Common myeloid progenitor, CD34-positive (primary cell): Measurements from ENCODE around the gene RIMS3.
A peak's percentile ranks its signal among the peaks of the same experiment; 100 is the strongest.
"Not testable (repeated sequence)": the region's sequence is repeated elsewhere in the genome, so short reads cannot be mapped to it uniquely, and the experiment has no call there.

Source experiments
- CTCF ChIA-PET: fragments of 350-600 bp; sonication (Branson Sonifier 250); formaldehyde crosslinking; loops from one replicate; lab custom pipeline; 2021; ENCODE audit warnings: antibody characterized with exemption; lab: Charles Lee
- POLR2A ChIA-PET: fragments of 350-600 bp; sonication (Branson Sonifier 250); formaldehyde crosslinking; loops from one replicate; lab custom pipeline; 2021; ENCODE audit warnings: antibody characterized with exemption; lab: Charles Lee
- DNase-seq, 3 donors: peaks; one replicate each; pipeline versions ENCODE4 v3.0.0 to v3.0.0-alpha.2; 2013
- H3K27ac ChIP-seq, 2 experiments: 1 replicate in 1 of 2; 2 replicates in 1 of 2; pipeline ENCODE4 v1.7.0; 2013; ENCODE audit warnings: inconsistent platforms in 2 of 2, low read length in 2 of 2, mild to moderate bottlenecking in 2 of 2, low read depth in 1 of 2, moderate library complexity in 1 of 2; ENCODE audit not compliant: severe bottlenecking in 2 of 2, insufficient read depth in 1 of 2, poor library complexity in 1 of 2
- H3K27me3 ChIP-seq, 5 experiments: replicated peaks in 2 of 5; 1 replicate in 3 of 5; 2 replicates in 2 of 5; pipeline versions ENCODE4 v1.6.1 to v1.7.0; 2013; ENCODE audit warnings: low read length in 4 of 5, mild to moderate bottlenecking in 2 of 5, moderate library complexity in 2 of 5, inconsistent platforms in 1 of 5; ENCODE audit not compliant: insufficient read depth in 5 of 5, control insufficient read depth in 4 of 5
- H3K36me3 ChIP-seq, 4 experiments: 1 replicate in 2 of 4; 2 replicates in 2 of 4; pipeline versions ENCODE4 v1.6.1 to v1.7.0; 2013; ENCODE audit warnings: low read length in 3 of 4, control low read depth in 1 of 4, mild to moderate bottlenecking in 1 of 4; ENCODE audit not compliant: control insufficient read depth in 4 of 4, insufficient read depth in 4 of 4
- H3K4me1 ChIP-seq, 4 experiments: 1 replicate in 3 of 4; 2 replicates in 1 of 4; pipeline versions ENCODE4 v1.6.1 to v1.7.1; 2013; ENCODE audit warnings: low read length in 3 of 4, mild to moderate bottlenecking in 3 of 4, control low read depth in 1 of 4, inconsistent platforms in 1 of 4, moderate library complexity in 1 of 4; ENCODE audit not compliant: control insufficient read depth in 4 of 4, insufficient read depth in 4 of 4; ENCODE audit errors: control extremely low read depth in 1 of 4
- H3K4me3 ChIP-seq, 7 experiments: 1 replicate in 4 of 7; 2 replicates in 3 of 7; pipeline versions ENCODE4 v1.5.1 to v1.7.0; 2013; ENCODE audit warnings: mild to moderate bottlenecking in 7 of 7, low read length in 6 of 7, moderate library complexity in 6 of 7, inconsistent platforms in 2 of 7, low read depth in 2 of 7, control low read depth in 1 of 7; ENCODE audit not compliant: insufficient read depth in 4 of 7, control insufficient read depth in 1 of 7; ENCODE audit errors: extremely low read depth in 1 of 7
- H3K9me3 ChIP-seq, 5 experiments: 1 replicate in 4 of 5; 2 replicates in 1 of 5; pipeline versions ENCODE4 v1.6.1 to v1.7.1; 2013; ENCODE audit warnings: low read length in 4 of 5, mild to moderate bottlenecking in 2 of 5, inconsistent platforms in 1 of 5, low read depth in 1 of 5, moderate library complexity in 1 of 5; ENCODE audit not compliant: control insufficient read depth in 4 of 5, insufficient read depth in 2 of 5; ENCODE audit errors: control extremely low read depth in 1 of 5
- WGBS: methylation state at CpG from one replicate; pipeline ENCODE4 v1.1.5; 2013; ENCODE audit not compliant: insufficient coverage; 5-methylcytosine and 5-hydroxymethylcytosine counted together

Gene RIMS3

GRCh38 chr1:40634901-40635655 is 30.4 kb downstream of the RIMS3 start:
- H3K36me3 ChIP-seq: no peaks in the 10 kb centered on the region
- DNase-seq: no peak
- peaks cover 0 to 14% (median under 1%) of the 10 kb centered on the region in 4 experiments for H3K4me1 ChIP-seq
- H3K27me3 ChIP-seq: peaks cover 0 to 2% (median 0%) of the 10 kb centered on the region in 5 experiments
- no peak overlapping the region for H3K4me3 ChIP-seq
- ChIA-PET POLR2A (no interaction called here), CTCF (interaction anchor here (0.7 to 1.0 kb wide), 4 partner anchors 10 to 25 kb away, joined by 3 read pairs; no protein-coding TSS in a partner anchor)
- 100% methylated on average over 2 of the region's 6 CpGs for WGBS
- no peak overlapping the region for H3K27ac ChIP-seq
- H3K9me3 ChIP-seq: peaks cover 0 to 3% (median 0%) of the 10 kb centered on the region in 5 experiments

- CTCF ChIA-PET: interaction anchor here (0.5 to 1.8 kb wide), 5 partner anchors 9 to 52 kb away, joined by 3 to 6 read pairs (median 3); no protein-coding TSS in a partner anchor
- POLR2A ChIA-PET: no interaction called here
- WGBS: 82% methylated on average over 2 of the region's 2 CpGs
- Histone ChIP-seq H3K9me3 (peaks cover 0 to 3% (median 0%) of the 10 kb centered on the region in 5 experiments), H3K4me1 (peaks cover 0 to 19% (median 2%) of the 10 kb centered on the region in 4 experiments), H3K4me3 (no peak overlapping the region), H3K27ac (no peak overlapping the region), H3K36me3 (no peaks in the 10 kb centered on the region), H3K27me3 (peaks cover 0 to 2% (median 0%) of the 10 kb centered on the region in 5 experiments)
- DNase-seq: peak; percentile 13 to 53 (median 48)
These were observed 31.5 kb downstream of the RIMS3 start for GRCh38 chr1:40633931-40634376.

GRCh38 chr1:40633523-40633922 is 32.0 kb downstream of the RIMS3 start:
- DNase-seq: no peak
- POLR2A ChIA-PET: no interaction called here
- Histone ChIP-seq H3K4me3 (no peak overlapping the region), H3K27me3 (peaks cover 0 to 2% (median 0%) of the 10 kb centered on the region in 5 experiments), H3K4me1 (peaks cover 0 to 19% (median 2%) of the 10 kb centered on the region in 4 experiments), H3K9me3 (peaks cover 0 to 3% (median 0%) of the 10 kb centered on the region in 5 experiments), H3K36me3 (no peaks in the 10 kb centered on the region), H3K27ac (no peak overlapping the region)
- CTCF ChIA-PET: interaction anchor here (1.7 to 1.8 kb wide), 2 partner anchors 8 to 36 kb away, joined by 3 to 6 read pairs; no protein-coding TSS in a partner anchor

GRCh38 chr1:40630488-40631223 is 34.8 kb downstream of the RIMS3 start:
- POLR2A ChIA-PET: interaction anchor here (0.6 kb wide), 1 partner anchor 49 kb away, joined by 4 read pairs; no protein-coding TSS in a partner anchor
- DNase-seq: peak; percentile 47 to 68 (median 59)

GRCh38 chr1:40629546-40629945 is 35.9 kb downstream of the RIMS3 start:
- WGBS: no CpG with 5 or more reads among the region's 4 CpGs
- H3K36me3 ChIP-seq, H3K27ac ChIP-seq, H3K27me3 ChIP-seq, H3K4me3 ChIP-seq, H3K9me3 ChIP-seq: not testable (repeated sequence)
- ChIA-PET CTCF (interaction anchor here (1.0 to 1.9 kb wide), 5 partner anchors 15 to 323 kb away, joined by 3 to 6 read pairs (median 4); no protein-coding TSS in a partner anchor), POLR2A (interaction anchor here (0.7 kb wide), 1 partner anchor 14 kb away, joined by 4 read pairs; no protein-coding TSS in a partner anchor)
- peaks cover 0 to 20% (median 7%) of the 10 kb centered on the region in 4 experiments for H3K4me1 ChIP-seq
- peak in 2 of 3 donors; percentile 25 to 33 for DNase-seq

More at GRCh38 chr1:40630488-40631223, 34.8 kb downstream of the RIMS3 start:
- H3K27me3 ChIP-seq: peaks cover 0 to under 1% (median 0%) of the 10 kb centered on the region in 5 experiments
- H3K27ac ChIP-seq: no peak overlapping the region
- CTCF ChIA-PET: interaction anchor here (1.0 to 2.2 kb wide), 11 partner anchors 9 to 136 kb away, joined by 3 to 11 read pairs (median 4); partner anchors contain the start of gene RIMS3
- H3K4me1 ChIP-seq: peaks cover 0 to 16% (median 2%) of the 10 kb centered on the region in 4 experiments
- no peaks in the 10 kb centered on the region for H3K36me3 ChIP-seq
- no peaks in the 10 kb centered on the region for H3K9me3 ChIP-seq
- 52% methylated on average over 6 of the region's 7 CpGs for WGBS
- no peak overlapping the region for H3K4me3 ChIP-seq

GRCh38 chr1:40628903-40629292 is 36.6 kb downstream of the RIMS3 start:
- WGBS: 100% methylated on average over 2 of the region's 2 CpGs
- peaks cover 0 to 2% (median 0%) of the 10 kb centered on the region in 5 experiments for H3K27me3 ChIP-seq
- POLR2A ChIA-PET: no interaction called here

More at GRCh38 chr1:40628903-40629292, 36.6 kb downstream of the RIMS3 start:
- Histone ChIP-seq H3K4me1 (peaks cover 0 to 24% (median 13%) of the 10 kb centered on the region in 4 experiments), H3K9me3 (no peaks in the 10 kb centered on the region), H3K27ac (no peak overlapping the region), H3K4me3 (no peak overlapping the region), H3K36me3 (no peaks in the 10 kb centered on the region)
- no peak for DNase-seq
- CTCF ChIA-PET: interaction anchor here (1.0 to 1.7 kb wide), 5 partner anchors 26 to 324 kb away, joined by 3 to 5 read pairs (median 3); no protein-coding TSS in a partner anchor
